Gastroesophageal sphincter (tissue), 4 donors: ENCODE measurements around the gene ULK3. TPM values are rescaled to one million over a fixed set of nuclear protein-coding genes. Genes with fewer than 3 reads are reported as not detected.
A peak's percentile ranks its signal among the peaks of the same experiment; 100 is the strongest.

Experiments used
- ATAC-seq: fragments of 150-250 bp; one replicate; pipeline ENCODE4 v1.9.1; 2016; ENCODE audit warnings: mild to moderate bottlenecking, moderate library complexity
- H3K27ac ChIP-seq, 4 donors: fragments of 200-600 bp; sonication (generic) in 3 of 4; 1 replicate in 3 of 4; 2 replicates in 1 of 4; pipeline ENCODE4 v1.5.1; 2016 to 2019
- H3K27me3 ChIP-seq: fragments of 200-600 bp; sonication (generic); one replicate; pipeline ENCODE4 v1.5.1; 2019
- H3K36me3 ChIP-seq, 2 donors: fragments of 200-600 bp; sonication (generic); one replicate each; pipeline ENCODE4 v1.5.1; 2019; ENCODE audit warnings: control low read depth in 1 of 2
- H3K4me1 ChIP-seq, 3 donors: fragments of 200-600 bp; sonication (generic); 1 replicate in 2 of 3; 2 replicates in 1 of 3; pipeline ENCODE4 v1.5.1; 2016 to 2019; ENCODE audit warnings: control low read depth in 2 of 3
- H3K4me3 ChIP-seq, 2 donors: fragments of 200-600 bp; sonication (generic); one replicate each; pipeline ENCODE4 v1.5.1; 2019; ENCODE audit warnings: mild to moderate bottlenecking in 1 of 2, moderate library complexity in 1 of 2
- H3K9me3 ChIP-seq, 3 donors: fragments of 200-600 bp; sonication (generic); one replicate each; pipeline ENCODE4 v1.5.1; 2017 to 2019; ENCODE audit warnings: control low read depth in 2 of 3
- CTCF ChIP-seq, 4 experiments: fragments of 200-600 bp in 2 of 4; fragments of 450-650 bp in 2 of 4; sonication (generic) in 1 of 4; IDR thresholded peaks; one replicate each; pipeline ENCODE4 v1.5.1; 2017 to 2019; ENCODE audit warnings: antibody characterized with exemption in 4 of 4, mild to moderate bottlenecking in 2 of 4, moderate library complexity in 2 of 4
- EP300 ChIP-seq: sonication (generic); formaldehyde crosslinking; IDR thresholded peaks from one replicate; pipeline ENCODE4 v1.6.1; 2017; ENCODE audit warnings: antibody characterized with exemption, mild to moderate bottlenecking
- POLR2A ChIP-seq, 2 donors: fragments of 450-650 bp; IDR thresholded peaks; one replicate each; pipeline ENCODE4 v1.6.1; 2017; ENCODE audit warnings: antibody characterized with exemption in 2 of 2, mild to moderate bottlenecking in 2 of 2, moderate library complexity in 1 of 2
- POLR2AphosphoS5 ChIP-seq: sonication (generic); formaldehyde crosslinking; IDR thresholded peaks from one replicate; pipeline ENCODE4 v1.6.1; 2017; ENCODE audit warnings: antibody characterized with exemption
- WGBS, 2 donors: methylation state at CpG; one replicate each; pipeline ENCODE4 v1.1.5; 2018; ENCODE audit warnings: low coverage in 1 of 2; 5-methylcytosine and 5-hydroxymethylcytosine counted together
- small RNA-seq, 4 donors: library from RNA; depleted of rRNA; stranded (forward); fragments of <200 nt; gene quantifications; one replicate each; pipeline ENCODE3, GENCODE V24; 2016
- total RNA-seq, 4 donors: library from RNA; depleted of rRNA; stranded (reverse); fragments of >200 nt; gene quantifications; one replicate each; pipeline ENCODE4 v1.1.0, GENCODE V29; 2016

ULK3 gene
- total RNA-seq, 4 donors from 2014 or later, result 26.4 to 51.8 (median 32.7) TPM

DNA sequence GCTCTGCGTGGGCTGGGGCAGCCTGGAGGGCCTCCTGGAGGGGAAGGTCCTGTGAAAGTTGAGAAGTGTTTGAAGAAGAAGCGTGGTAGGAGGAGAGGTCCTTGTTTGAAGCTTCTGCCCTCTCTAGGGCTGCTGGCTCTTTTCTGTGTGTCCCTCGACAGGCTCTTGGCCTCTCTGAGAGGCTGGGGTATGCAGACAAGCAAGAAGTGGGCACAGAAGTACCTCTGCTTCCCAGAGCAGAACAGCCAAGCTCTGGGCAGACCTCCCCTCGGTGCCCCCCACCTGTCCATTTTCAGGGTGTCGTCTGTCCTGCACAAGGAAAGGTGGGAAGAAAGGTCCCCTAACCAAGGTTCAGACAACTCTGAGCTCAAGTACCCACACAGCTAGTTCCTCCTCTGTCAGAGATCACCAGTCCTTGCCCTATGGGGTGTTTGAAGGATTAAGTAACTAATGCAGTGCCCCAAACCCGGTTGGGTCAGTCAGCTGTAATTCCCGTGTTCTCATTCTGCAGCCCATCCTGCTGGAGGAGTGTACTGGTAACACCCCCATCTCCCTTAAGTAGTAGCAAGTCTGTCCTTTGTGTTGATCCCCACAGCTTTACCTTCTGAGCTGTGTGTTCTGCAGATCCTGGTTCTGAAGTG is 54.8 kb downstream of the ULK3 start:
- TF ChIP-seq CTCF (IDR thresholded peaks at IDR 0.05) (no peak), POLR2A (IDR thresholded peaks at IDR 0.05) (no peak), EP300 (no peak), POLR2AphosphoS5 (no peak)
- ATAC-seq, result no peak
- H3K36me3 ChIP-seq, result no peaks in the 10 kb centered on the region
- peak overlapping the region in 3 of 4 donors; percentile 56 to 87 (median 68) for H3K27ac ChIP-seq
- H3K27me3 ChIP-seq, result no peaks in the 10 kb centered on the region
- no peak overlapping the region for H3K4me3 ChIP-seq
- WGBS, 2 donors, result 53 to 67% methylated on average over 2 to 5 of the region's 7 CpGs
- H3K4me1 ChIP-seq, result peaks cover 0 to 100% (median 68%) of the 10 kb centered on the region in 3 donors
- H3K9me3 ChIP-seq, result no peaks in the 10 kb centered on the region

DNA sequence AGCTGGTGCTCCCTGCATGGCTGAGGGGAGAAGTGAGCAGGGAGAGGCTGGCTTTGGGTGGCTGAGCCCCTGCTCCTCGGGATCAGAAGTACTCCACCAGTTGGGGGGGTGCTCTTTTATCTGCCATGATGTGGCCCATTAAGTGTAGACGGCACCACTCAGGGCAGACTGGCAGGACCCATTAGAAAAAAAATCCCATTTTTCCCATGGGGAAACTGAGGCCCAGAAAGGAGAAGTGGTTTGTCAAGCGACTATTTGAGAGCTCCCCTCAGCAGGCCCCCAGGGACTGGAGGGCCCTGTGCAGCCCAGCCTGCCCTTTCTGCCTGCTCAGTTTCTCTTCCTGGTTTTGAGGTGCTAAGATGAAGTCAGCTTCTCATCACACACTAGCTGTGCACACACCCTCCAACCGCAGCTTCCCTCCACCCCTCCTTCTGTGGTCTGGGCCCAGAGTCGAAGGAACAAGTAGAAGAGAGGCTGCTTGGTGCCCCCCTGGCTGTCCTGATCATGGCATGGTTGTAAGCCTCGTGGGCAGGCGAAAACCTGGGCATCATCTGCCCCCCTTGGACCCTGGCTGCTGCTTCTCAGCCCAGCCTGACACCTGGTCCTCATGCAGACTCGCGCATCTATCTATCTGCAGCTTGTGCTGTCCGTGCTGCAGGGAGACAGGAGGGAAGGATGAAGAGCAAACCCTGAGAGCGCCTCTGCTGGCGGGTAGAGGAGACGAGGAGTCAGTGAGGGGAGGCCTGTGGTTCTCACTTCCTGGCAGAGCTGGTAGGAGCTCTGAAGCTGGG is 55.5 kb downstream of the ULK3 start:
- Histone ChIP-seq H3K27ac (peak overlapping the region in 3 of 4 donors; percentile 56 to 87 (median 68)), H3K4me3 (no peak overlapping the region), H3K4me1 (peaks cover 0 to 100% (median 69%) of the 10 kb centered on the region in 3 donors), H3K36me3 (no peaks in the 10 kb centered on the region), H3K9me3 (no peaks in the 10 kb centered on the region), H3K27me3 (no peaks in the 10 kb centered on the region)
- WGBS, 2 donors, result 44 to 64% methylated on average over 3 to 7 of the region's 13 CpGs
- TF ChIP-seq POLR2AphosphoS5, result no peak
- TF ChIP-seq CTCF (IDR thresholded peaks at IDR 0.05), result peak in 1 of 4 experiments; percentile 24
- peak; percentile 57 for ATAC-seq

DNA sequence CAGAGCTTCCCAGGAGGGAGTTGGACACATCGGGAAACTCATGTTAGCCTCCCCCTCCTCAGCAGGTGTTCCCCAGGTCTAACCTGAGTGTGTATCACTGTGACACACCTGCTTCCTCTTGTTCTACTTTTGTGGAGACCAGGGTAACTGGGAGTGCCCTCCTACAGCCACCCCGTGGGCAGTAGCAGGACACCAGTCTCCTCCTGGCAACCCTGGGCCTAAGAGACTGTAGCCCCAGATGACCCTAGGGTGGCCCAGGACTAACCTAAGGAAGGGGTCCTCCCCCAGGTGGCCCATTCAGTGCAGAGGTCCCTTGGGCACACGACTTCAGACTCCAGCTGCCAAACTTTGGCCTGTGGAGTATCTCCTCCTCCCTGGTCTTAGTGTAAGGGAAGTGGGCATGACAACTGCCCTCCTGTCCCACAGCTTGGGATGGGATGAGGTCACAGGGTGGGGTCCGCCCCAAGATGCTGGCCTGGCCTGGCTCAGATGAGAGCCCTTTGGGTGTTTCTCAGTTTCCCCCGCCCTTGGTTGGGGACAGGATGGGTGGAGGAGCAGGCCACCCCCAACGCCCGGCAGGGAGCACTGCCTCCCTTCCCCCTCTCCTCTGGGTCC is 56.3 kb downstream of the ULK3 start:
- Histone ChIP-seq H3K27ac (peak overlapping the region in 3 of 4 donors; percentile 56 to 87 (median 68)), H3K27me3 (no peaks in the 10 kb centered on the region), H3K4me1 (peaks cover 0 to 94% (median 70%) of the 10 kb centered on the region in 3 donors), H3K9me3 (no peaks in the 10 kb centered on the region), H3K36me3 (no peaks in the 10 kb centered on the region), H3K4me3 (no peak overlapping the region)
- 43% methylated on average over 1 of the region's 7 CpGs; no CpG with 5 or more reads in 1 of the 2 donors for WGBS, 2 donors
- ATAC-seq, result no peak
- TF ChIP-seq EP300 (no peak), CTCF (IDR thresholded peaks at IDR 0.05) (no peak), POLR2A (IDR thresholded peaks at IDR 0.05) (no peak), POLR2AphosphoS5 (no peak)

Small RNA genes lying within 50 kb of the gene (small RNA-seq; reads per million reads assigned to genes)
- gene CPLX3, result 0 reads per million in 4 donors
- gene MIR4513, result 0 reads per million in 4 donors
- 0 to 0.09 (median 0) reads per million in 4 donors for gene MIR6882

Other genes with a start within 250 kb of the ULK3 start
- 100 to 1,000 TPM in 1 of 4 donors, 10 to 100 TPM in 3; 62.8 to 108 (median 82.5) TPM for gene CLK3, start 227.3 kb downstream of the ULK3 start, total RNA-seq
- 10 to 100 TPM; 13.6 to 31.8 (median 17.2) TPM for gene EDC3, start 147.1 kb downstream of the ULK3 start, total RNA-seq
- gene CYP1A1, start 117.6 kb downstream of the ULK3 start, total RNA-seq, result 1 to 10 TPM in 1 of 4 donors, under 1 TPM in 1, not detected in 2; 0.47 to 2.2 TPM
- gene CYP1A2, start 94.3 kb downstream of the ULK3 start, total RNA-seq, result not detected
- 10 to 100 TPM in 3 of 4 donors, 1 to 10 TPM in 1; 8.4 to 23.1 (median 18.2) TPM for gene CSK, start 61.1 kb downstream of the ULK3 start, total RNA-seq
- under 1 TPM in 1 of 4 donors, not detected in 3; 0.27 TPM for gene LMAN1L, start 30.3 kb downstream of the ULK3 start, total RNA-seq
- gene CPLX3, start 16.5 kb downstream of the ULK3 start, total RNA-seq, result not detected
- gene SCAMP2, start 30.2 kb upstream of the ULK3 start, total RNA-seq, result 100 to 1,000 TPM in 1 of 4 donors, 10 to 100 TPM in 3; 45.6 to 111 (median 72.1) TPM
- 10 to 100 TPM; 36.5 to 58.8 (median 42.5) TPM for gene MPI, start 46.9 kb upstream of the ULK3 start, total RNA-seq
- gene FAM219B, start 63.7 kb upstream of the ULK3 start, total RNA-seq, result 10 to 100 TPM; 85.0 to 93.4 (median 88.8) TPM
- 100 to 1,000 TPM in 2 of 4 donors, 10 to 100 TPM in 2; 57.9 to 105 (median 94.5) TPM for gene COX5A, start 94.9 kb upstream of the ULK3 start, total RNA-seq
- gene RPP25, start 113.6 kb upstream of the ULK3 start, total RNA-seq, result 1 to 10 TPM; 1.6 to 8.0 (median 6.7) TPM
- 10 to 100 TPM in 1 of 4 donors, 1 to 10 TPM in 3; 2.2 to 10.1 (median 5.6) TPM for gene SCAMP5, start 152.4 kb upstream of the ULK3 start, total RNA-seq
- gene PPCDC, start 180.4 kb upstream of the ULK3 start, total RNA-seq, result 10 to 100 TPM in 3 of 4 donors, 1 to 10 TPM in 1; 7.8 to 14.2 (median 12.9) TPM